GM19438 (cell line): ENCODE results near the gene SPHK2.
"Not testable (repeated sequence)": the region's sequence is repeated elsewhere in the genome, so short reads cannot be mapped to it uniquely, and the experiment has no call there.

ENCODE experiments used
- ATAC-seq: cut with Tn5 transposase; IDR thresholded peaks from one replicate; pipeline ENCODE4 v1.9.1; 2021; ENCODE audit warnings: low read depth; ENCODE audit not compliant: unreplicated experiment

The SPHK2 gene

GRCh38 chr19:48618916-48619691 lies at the start of gene SPHK2, which contains the start of gene RPL18:
TSS of gene SPHK2 (plus strand) at chr19:48619506. CDS start at chr19:48620515, 1,009 bp downstream.
TSS of gene RPL18 (minus strand) at chr19:48619178. CDS start at chr19:48619143, 35 bp downstream.
- peak; percentile 79 for ATAC-seq

- ATAC-seq: no peak
Measured at GRCh38 chr19:48569814-48570213, 49.5 kb upstream of the SPHK2 start.

GRCh38 chr19:48571378-48572162 lies 47.7 kb upstream of the SPHK2 start:
- no peak for ATAC-seq

- no peak for ATAC-seq
Measured at GRCh38 chr19:48573163-48573505, 46.2 kb upstream of the SPHK2 start.

GRCh38 chr19:48575931-48576622 lies 43.2 kb upstream of the SPHK2 start:
- no peak for ATAC-seq

GRCh38 chr19:48577908-48578307 lies 41.4 kb upstream of the SPHK2 start:
- not testable (repeated sequence) for ATAC-seq

- no peak for ATAC-seq
Measured at GRCh38 chr19:48578891-48579290, 40.4 kb upstream of the SPHK2 start.

GRCh38 chr19:48582168-48582567 lies 37.1 kb upstream of the SPHK2 start:
- no peak for ATAC-seq

GRCh38 chr19:48587387-48587786 lies 31.9 kb upstream of the SPHK2 start:
- ATAC-seq: no peak

GRCh38 chr19:48588670-48589401 lies 30.5 kb upstream of the SPHK2 start:
- peak; percentile 75 for ATAC-seq

GRCh38 chr19:48591021-48591420 lies 28.3 kb upstream of the SPHK2 start:
- no peak for ATAC-seq

GRCh38 chr19:48595171-48595570 lies 24.1 kb upstream of the SPHK2 start:
- no peak for ATAC-seq

GRCh38 chr19:48595833-48596232 lies 23.5 kb upstream of the SPHK2 start:
- no peak for ATAC-seq

GRCh38 chr19:48596237-48596636 lies 23.1 kb upstream of the SPHK2 start:
- ATAC-seq: no peak

GRCh38 chr19:48596679-48597465 lies 22.4 kb upstream of the SPHK2 start:
- no peak for ATAC-seq

GRCh38 chr19:48598996-48599700 lies 20.2 kb upstream of the SPHK2 start:
- no peak for ATAC-seq

- ATAC-seq: no peak
Measured at GRCh38 chr19:48600679-48601417, 18.5 kb upstream of the SPHK2 start.

- no peak for ATAC-seq
Measured at GRCh38 chr19:48603001-48603400, 16.3 kb upstream of the SPHK2 start.
